Progenitor cell of endocrine pancreas (in vitro differentiated cells): ENCODE measurements around the gene RNH1. TPM values are rescaled to one million over a fixed set of nuclear protein-coding genes. Genes with fewer than 3 reads are reported as not detected.
"Not testable (repeated sequence)": the region's sequence is repeated elsewhere in the genome, so short reads cannot be mapped to it uniquely, and the experiment has no call there.

Experiments used
- DNase-seq: peaks from one replicate; pipeline ENCODE4 v3.0.0; 2021; ENCODE audit warnings: low spot score; ENCODE audit not compliant: unreplicated experiment
- H3K27ac Mint-ChIP-seq: 2 replicates; pipeline ENCODE4 v1.8.0; 2021; ENCODE audit warnings: mild to moderate bottlenecking, moderate library complexity, mixed read lengths
- H3K27me3 Mint-ChIP-seq: 2 replicates; pipeline ENCODE4 v1.8.0; 2021; ENCODE audit warnings: mixed read lengths
- H3K36me3 Mint-ChIP-seq: 2 replicates; pipeline ENCODE4 v1.8.0; 2022; ENCODE audit warnings: mixed read lengths; ENCODE audit not compliant: insufficient read depth
- H3K4me1 Mint-ChIP-seq: 2 replicates; pipeline ENCODE4 v1.8.0; 2021; ENCODE audit warnings: low read depth, mixed read lengths
- H3K4me3 Mint-ChIP-seq: 2 replicates; pipeline ENCODE4 v1.8.0; 2021; ENCODE audit warnings: low read depth, mild to moderate bottlenecking, moderate library complexity, mixed read lengths
- H3K9me3 Mint-ChIP-seq: 2 replicates; pipeline ENCODE4 v1.8.0; 2021; ENCODE audit warnings: low read depth, mixed read lengths
- total RNA-seq: library from RNA; stranded (reverse); gene quantifications from 2 replicates; pipeline ENCODE4 v1.2.1, GENCODE V29; 2021
- TF ChIP-seq, protein P1 (sequence below): fragments of 200-600 bp; sonication (generic); IDR thresholded peaks from one replicate; pipeline ENCODE4 v1.5.0; 2021; ENCODE audit warnings: antibody characterized with exemption, mild to moderate bottlenecking; ENCODE audit not compliant: unreplicated experiment

RNH1 gene
- total RNA-seq, 1 donor from 2014 or later = 49.4 TPM

- no peaks in the 10 kb centered on the region for H3K27me3 Mint-ChIP-seq
- H3K27ac Mint-ChIP-seq = no peak overlapping the region
- H3K4me1 Mint-ChIP-seq = peaks cover 1% of the 10 kb centered on the region
- no peak for DNase-seq
- no peak overlapping the region for H3K4me3 Mint-ChIP-seq
- peaks cover 12% of the 10 kb centered on the region for H3K9me3 Mint-ChIP-seq
- TF ChIP-seq, protein P1, sequence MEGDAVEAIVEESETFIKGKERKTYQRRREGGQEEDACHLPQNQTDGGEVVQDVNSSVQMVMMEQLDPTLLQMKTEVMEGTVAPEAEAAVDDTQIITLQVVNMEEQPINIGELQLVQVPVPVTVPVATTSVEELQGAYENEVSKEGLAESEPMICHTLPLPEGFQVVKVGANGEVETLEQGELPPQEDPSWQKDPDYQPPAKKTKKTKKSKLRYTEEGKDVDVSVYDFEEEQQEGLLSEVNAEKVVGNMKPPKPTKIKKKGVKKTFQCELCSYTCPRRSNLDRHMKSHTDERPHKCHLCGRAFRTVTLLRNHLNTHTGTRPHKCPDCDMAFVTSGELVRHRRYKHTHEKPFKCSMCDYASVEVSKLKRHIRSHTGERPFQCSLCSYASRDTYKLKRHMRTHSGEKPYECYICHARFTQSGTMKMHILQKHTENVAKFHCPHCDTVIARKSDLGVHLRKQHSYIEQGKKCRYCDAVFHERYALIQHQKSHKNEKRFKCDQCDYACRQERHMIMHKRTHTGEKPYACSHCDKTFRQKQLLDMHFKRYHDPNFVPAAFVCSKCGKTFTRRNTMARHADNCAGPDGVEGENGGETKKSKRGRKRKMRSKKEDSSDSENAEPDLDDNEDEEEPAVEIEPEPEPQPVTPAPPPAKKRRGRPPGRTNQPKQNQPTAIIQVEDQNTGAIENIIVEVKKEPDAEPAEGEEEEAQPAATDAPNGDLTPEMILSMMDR = no peak
- H3K36me3 Mint-ChIP-seq = peaks cover 16% of the 10 kb centered on the region
Observed at GRCh38 chr11:521177-521688, 14.2 kb upstream of the RNH1 start.

GRCh38 chr11:520428-521176, 13.6 kb upstream of the RNH1 start:
- Mint-ChIP-seq H3K9me3 (peaks cover 15% of the 10 kb centered on the region), H3K27me3 (no peaks in the 10 kb centered on the region), H3K27ac (no peak overlapping the region), H3K4me1 (peaks cover 1% of the 10 kb centered on the region), H3K4me3 (no peak overlapping the region), H3K36me3 (peaks cover 21% of the 10 kb centered on the region)
- TF ChIP-seq, protein P1 = no peak
- DNase-seq = no peak

GRCh38 chr11:518463-519202, 11.6 kb upstream of the RNH1 start:
- Mint-ChIP-seq H3K4me3 (no peak overlapping the region), H3K27me3 (no peaks in the 10 kb centered on the region), H3K4me1 (peaks cover 1% of the 10 kb centered on the region), H3K36me3 (peaks cover 25% of the 10 kb centered on the region), H3K9me3 (peaks cover 12% of the 10 kb centered on the region), H3K27ac (no peak overlapping the region)
- no peak for DNase-seq
- TF ChIP-seq, protein P1 = peak; percentile 76

DNA sequence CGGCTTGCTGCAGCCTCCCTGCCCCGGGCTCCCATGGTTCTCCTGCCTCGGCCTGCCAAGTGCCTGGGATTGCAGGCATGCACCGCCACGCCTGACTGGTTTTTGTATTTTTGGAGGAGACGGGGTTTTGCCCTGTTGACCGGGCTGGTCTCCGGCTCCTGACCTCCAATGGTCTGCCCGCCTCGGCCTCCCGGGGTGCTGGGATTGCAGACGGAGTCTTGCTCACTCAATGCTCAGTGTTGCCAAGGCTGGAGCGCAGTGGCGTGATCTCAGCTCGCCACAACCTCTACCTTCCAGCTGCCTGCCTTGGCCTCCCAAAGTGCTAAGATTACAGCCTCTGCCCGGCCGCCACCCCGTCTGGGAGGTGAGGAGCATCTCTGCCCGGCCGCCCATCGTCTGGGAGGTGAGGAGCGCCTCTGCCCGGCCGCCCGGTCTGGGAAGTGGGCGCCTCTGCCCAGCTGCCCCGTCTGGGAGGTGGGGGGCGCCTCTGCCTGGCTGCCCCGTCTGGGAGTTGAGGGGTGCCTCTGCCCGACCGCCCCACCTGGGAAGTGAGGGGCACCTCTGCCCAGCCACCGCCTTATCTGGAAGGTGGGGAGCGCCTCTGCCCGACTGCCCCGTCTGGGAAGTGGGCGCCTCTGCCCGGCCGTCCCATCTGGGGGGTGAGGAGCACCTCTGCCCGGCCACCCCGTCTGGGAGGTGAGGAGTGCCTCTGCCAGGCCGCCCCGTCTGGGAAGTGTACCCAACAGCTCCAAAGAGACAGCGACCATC, 10.1 kb upstream of the RNH1 start:
- H3K27ac Mint-ChIP-seq, H3K4me1 Mint-ChIP-seq, H3K27me3 Mint-ChIP-seq, H3K4me3 Mint-ChIP-seq, DNase-seq: not testable (repeated sequence)
- Mint-ChIP-seq H3K9me3 (peaks cover 12% of the 10 kb centered on the region), H3K36me3 (peaks cover 25% of the 10 kb centered on the region)

- Mint-ChIP-seq H3K36me3 (peaks cover 28% of the 10 kb centered on the region), H3K9me3 (peaks cover 12% of the 10 kb centered on the region), H3K27me3 (no peaks in the 10 kb centered on the region), H3K4me1 (peaks cover 1% of the 10 kb centered on the region), H3K4me3 (no peak overlapping the region), H3K27ac (no peak overlapping the region)
- DNase-seq = no peak
- TF ChIP-seq, protein P1 = no peak
Observed at GRCh38 chr11:516400-516799, 9.4 kb upstream of the RNH1 start.
